ENCODE data around the gene CAMK1D. TPM values are rescaled to one million over a fixed set of nuclear protein-coding genes. Genes with fewer than 3 reads are reported as not detected.

The CAMK1D gene
- total and polyA plus RNA-seq, 10 of the 15 experiments (the other 5 are each of a cell fraction or from before 2014, with no cell fraction given), result 2.1 to 35.5 (median 14.7) TPM

GRCh38 chr10:12777840-12778585 lies 428.7 kb downstream of the CAMK1D start (continued):
- TF ChIP-seq SRF (IDR thresholded peaks at IDR 0.05; ENCODE audit: low read depth in 2 of 2, low read length in 2 of 2), result no peak
- no peak for TF ChIP-seq IKZF1 (conservative IDR thresholded peaks at IDR 0.05)
- TF ChIP-seq ASH2L (IDR thresholded peaks at IDR 0.05; ENCODE audit: borderline replicate concordance, low read depth), result no peak

- in situ Hi-C loops (cut with MboI) (no loop called here), intact Hi-C loops (cut with micrococcal nuclease; ENCODE audit: unreplicated experiment) (loop anchor here (10.0 kb wide), 1 partner anchor 124 kb away; no protein-coding TSS in a partner anchor)
- no peak overlapping the region for H3K4me2 ChIP-seq (ENCODE audit: control insufficient read depth, insufficient read depth)
- RAD21 ChIA-PET (ENCODE audit: unreplicated experiment), result no interaction called here
- H3K27ac ChIP-seq (ENCODE audit: control insufficient read depth, insufficient read depth), result no peak overlapping the region
- H3K36me3 ChIP-seq (ENCODE audit: control insufficient read depth in 2 of 2, insufficient read depth in 2 of 2, low read length in 1 of 2), result no peaks in the 10 kb centered on the region; a peak in 1 of 4 replicates
- POLR2A ChIA-PET, result interaction anchor here (0.7 kb wide), 1 partner anchor 11 kb away, joined by 3 read pairs; no protein-coding TSS in a partner anchor
- no peaks in the 10 kb centered on the region for H3K79me2 ChIP-seq (ENCODE audit: control insufficient read depth, insufficient read depth, low read length)
- H3K4me1 ChIP-seq (ENCODE audit: control insufficient read depth, insufficient read depth, low read length), result no peaks in the 10 kb centered on the region
- H3K27me3 ChIP-seq (replicated peaks in 1 of 2; ENCODE audit: control insufficient read depth in 2 of 2, insufficient read depth in 2 of 2, low read length in 1 of 2), result no peaks in the 10 kb centered on the region
- no TSS peak for BruUV-seq (replicated peaks)
- no peak overlapping the region for H3K4me3 ChIP-seq
- CTCF ChIA-PET, result interaction anchor here (0.6 to 2.2 kb wide), 6 partner anchors 67 to 848 kb away, joined by 3 to 12 read pairs (median 6); no protein-coding TSS in a partner anchor
- FAIRE-seq, result no peak
- no peaks in the 10 kb centered on the region for H4K20me1 ChIP-seq (ENCODE audit: control insufficient read depth, insufficient read depth)
- ATAC-seq, result no peak
- WGBS (ENCODE audit: insufficient coverage, insufficient replicate concordance, low lambda C conversion rate, missing lambda C conversion rate), result 65% methylated on average over 22 of the region's 22 CpGs
- no peak overlapping the region for H3K9ac ChIP-seq (ENCODE audit: control insufficient read depth, insufficient read depth, low read length)
- SMC1A ChIA-PET (ENCODE audit: uncharacterized antibody, unreplicated experiment), result no interaction called here
- no peak overlapping the region for H2AFZ ChIP-seq (ENCODE audit: control insufficient read depth, low read depth, low read length)
- no peak for DNase-seq (ENCODE audit: low read depth, low spot score)
- no peak for TF ChIP-seq PML (IDR thresholded peaks at IDR 0.05; ENCODE audit: low read length)
- TF ChIP-seq RELA (IDR thresholded peaks at IDR 0.05; ENCODE audit: borderline replicate concordance, partially characterized antibody), result no peak
- TF ChIP-seq SMARCA5 (IDR thresholded peaks at IDR 0.05), result no peak
- no peak for TF ChIP-seq CUX1 (IDR thresholded peaks at IDR 0.05; ENCODE audit: insufficient replicate concordance, low read depth, low read length)
- TF ChIP-seq TARDBP (IDR thresholded peaks at IDR 0.05; ENCODE audit: borderline replicate concordance), result no peak
- no peak for TF ChIP-seq CREM (IDR thresholded peaks at IDR 0.05; ENCODE audit: low read depth)
- TF ChIP-seq SPI1 (IDR thresholded peaks at IDR 0.05; ENCODE audit: borderline replicate concordance, insufficient read depth, low read depth, low read length), result no peak
- no peak for TF ChIP-seq TCF3 (IDR thresholded peaks at IDR 0.05; ENCODE audit: borderline replicate concordance, insufficient read depth, low read depth, low read length)
- TF ChIP-seq RCOR1 (conservative IDR thresholded peaks at IDR 0.05; ENCODE audit: low read depth, low read length), result no peak
- no peak for TF ChIP-seq SMC3 (IDR thresholded peaks at IDR 0.05; ENCODE audit: borderline replicate concordance, low read length)
- no peak for TF ChIP-seq ATF7 (IDR thresholded peaks at IDR 0.05; ENCODE audit: low read depth)
- no peak for TF ChIP-seq ZZZ3 (IDR thresholded peaks at IDR 0.05; ENCODE audit: control insufficient read depth, insufficient read length, low read depth)
- TF ChIP-seq NFYA (IDR thresholded peaks at IDR 0.05; ENCODE audit: borderline replicate concordance, low read depth, low read length), result no peak
- no peak for TF ChIP-seq RAD51 (IDR thresholded peaks at IDR 0.05)
- H3K9me3 ChIP-seq (replicated peaks; ENCODE audit: control insufficient read depth, insufficient read depth, low read length), result no peaks in the 10 kb centered on the region
These were observed 431.6 kb downstream of the CAMK1D start for GRCh38 chr10:12780634-12781601.

Data from GM12878 (cell line).